A549 (cell line): ENCODE data around the gene CSTF2T. TPM values are rescaled to one million over a fixed set of nuclear protein-coding genes. Genes with fewer than 3 reads are reported as not detected.

ENCODE experiments used
- ATAC-seq, 2 experiments: fragments of 200-7000 bp in 1 of 2; fragments of >200 bp in 1 of 2; cut with Nextera tagmentation in 1 of 2; cut with Tn5 transposase in 1 of 2; 3 replicates each; pipeline versions ENCODE4 v1.8.0 to v1.9.1; 2018 to 2020; ENCODE audit warnings: mild to moderate bottlenecking in 1 of 2, moderate library complexity in 1 of 2
- CTCF ChIA-PET: fragments of 300-600 bp; sonication (Branson Sonifier 250); formaldehyde crosslinking; extraction: SDS; loops from one replicate; lab custom pipeline; 2021; ENCODE audit warnings: antibody characterized with exemption, inconsistent platforms; lab: Yijun Ruan, JAX
- POLR2A ChIA-PET: fragments of 350-600 bp; formaldehyde crosslinking; extraction: SDS; loops from one replicate; lab custom pipeline; 2021; ENCODE audit warnings: antibody characterized with exemption, inconsistent platforms; lab: Yijun Ruan, JAX
- DNase-seq, 2 experiments: peaks; one replicate each; pipeline versions ENCODE4 v3.0.0 to v3.0.0-alpha.2; 2011 to 2016; ENCODE audit warnings: low read depth in 1 of 2, low spot score in 1 of 2
- FAIRE-seq: peaks from 2 replicates; lab custom pipeline; 2011; peaks lifted over from hg19 to GRCh38; lab: Jason Lieb, UNC
- H3K27ac ChIP-seq, 2 experiments: fragments of >200 bp; sonication (Bioruptor Twin); formaldehyde crosslinking; 3 replicates each; pipeline ENCODE4 v1.5.1; 2016 to 2017
- H3K4me1 ChIP-seq: fragments of >200 bp; sonication (Bioruptor Twin); formaldehyde crosslinking; 3 replicates; pipeline ENCODE4 v1.6.1; 2016
- H3K4me2 ChIP-seq: fragments of >200 bp; sonication (Bioruptor Twin); formaldehyde crosslinking; 3 replicates; pipeline ENCODE4 v1.6.1; 2016
- H3K4me3 ChIP-seq: fragments of >200 bp; sonication (Bioruptor Twin); formaldehyde crosslinking; 3 replicates; pipeline ENCODE4 v1.5.1; 2016
- H3K9me3 ChIP-seq: fragments of >200 bp; sonication (Bioruptor Twin); formaldehyde crosslinking; 3 replicates; pipeline ENCODE4 v1.6.1; 2016
- BHLHE40 ChIP-seq: IDR thresholded peaks from 2 replicates; pipeline ENCODE4 v1.6.1; 2012; ENCODE audit warnings: low read depth, low read length, inconsistent platforms
- CBX2 ChIP-seq: fragments of 200-600 bp; sonication (generic); IDR thresholded peaks from 2 replicates; pipeline ENCODE4 v1.6.1; 2016; ENCODE audit warnings: low read depth, mild to moderate bottlenecking, borderline replicate concordance
- EHMT2 ChIP-seq: fragments of 200-600 bp; sonication (generic); IDR thresholded peaks from 2 replicates; pipeline ENCODE4 v1.6.1; 2016; ENCODE audit warnings: antibody characterized with exemption, low read depth, mild to moderate bottlenecking, moderate library complexity
- EP300 ChIP-seq, 2 experiments: fragments of >200 bp; sonication (Bioruptor Twin); formaldehyde crosslinking; IDR thresholded peaks; 2 replicates in 1 of 2; 3 replicates in 1 of 2; pipeline ENCODE4 v1.6.1; 2016 to 2017
- ESRRA ChIP-seq: fragments of 150-350 bp; IDR thresholded peaks from 2 replicates; pipeline ENCODE4 v1.6.1; 2014; ENCODE audit warnings: mild to moderate bottlenecking, low read length, borderline replicate concordance
- FOSB ChIP-seq: fragments of 250-450 bp; sonication (Bioruptor Pico); IDR thresholded peaks from 2 replicates; pipeline ENCODE4 v1.5.0; 2020; ENCODE audit warnings: mild to moderate bottlenecking, moderate library complexity
- FOXS1 ChIP-seq: fragments of 250-450 bp; sonication (Bioruptor Pico); IDR thresholded peaks from 2 replicates; pipeline ENCODE4 v1.5.0; 2020; ENCODE audit warnings: mild to moderate bottlenecking, moderate library complexity
- HDAC2 ChIP-seq: fragments of 200-600 bp; sonication (generic); IDR thresholded peaks from 2 replicates; pipeline ENCODE4 v1.6.1; 2016
- HEYL ChIP-seq: fragments of 250-450 bp; sonication (Bioruptor Pico); IDR thresholded peaks from 2 replicates; pipeline ENCODE4 v1.8.0; 2021; ENCODE audit warnings: mild to moderate bottlenecking, moderate library complexity
- KDM5A ChIP-seq: fragments of 200-600 bp; sonication (generic); IDR thresholded peaks from 2 replicates; pipeline ENCODE4 v1.6.1; 2016; ENCODE audit warnings: antibody characterized with exemption, mild to moderate bottlenecking
- NFE2L2 ChIP-seq: fragments of 150-350 bp; conservative IDR thresholded peaks from 2 replicates; pipeline ENCODE4 v1.6.1; 2014; ENCODE audit warnings: low read length
- NR3C1 ChIP-seq: fragments of >200 bp; sonication (Bioruptor Twin); formaldehyde crosslinking; IDR thresholded peaks from 3 replicates; pipeline ENCODE4 v1.6.1; 2017
- PHF8 ChIP-seq: fragments of 200-600 bp; sonication (generic); IDR thresholded peaks from 2 replicates; pipeline ENCODE4 v1.6.1; 2016; ENCODE audit warnings: low read depth, mild to moderate bottlenecking, antibody characterized with exemption, moderate library complexity, borderline replicate concordance
- POLR2AphosphoS2 ChIP-seq: conservative IDR thresholded peaks from 2 replicates; pipeline ENCODE4 v1.6.1; 2012; ENCODE audit warnings: low read length, improper control_type of control experiment, inconsistent platforms
- RFX5 ChIP-seq: fragments of 450-650 bp; IDR thresholded peaks from 2 replicates; pipeline ENCODE4 v1.7.1; 2014; ENCODE audit warnings: antibody characterized with exemption, mild to moderate bottlenecking, moderate library complexity
- RNF2 ChIP-seq: fragments of 200-600 bp; sonication (generic); IDR thresholded peaks from 2 replicates; pipeline ENCODE4 v1.6.1; 2016; ENCODE audit warnings: low read depth, mild to moderate bottlenecking, antibody characterized with exemption, moderate library complexity, borderline replicate concordance
- SREBF2 ChIP-seq: fragments of 450-650 bp; IDR thresholded peaks from 2 replicates; pipeline ENCODE4 v1.6.1; 2014; ENCODE audit warnings: mild to moderate bottlenecking, moderate library complexity
- TFCP2L1 ChIP-seq: fragments of 250-450 bp; sonication (Bioruptor Pico); IDR thresholded peaks from 2 replicates; pipeline ENCODE4 v1.5.0; 2021; ENCODE audit warnings: mild to moderate bottlenecking
- TP53 ChIP-seq: fragments of 250-450 bp; sonication (Bioruptor Pico); IDR thresholded peaks from 2 replicates; pipeline ENCODE4 v1.5.0; 2021; ENCODE audit warnings: mild to moderate bottlenecking, moderate library complexity
- ZNF302 ChIP-seq: fragments of 250-450 bp; sonication (Bioruptor Pico); IDR thresholded peaks from 2 replicates; pipeline ENCODE4 v1.9.0; 2021; ENCODE audit warnings: inconsistent platforms, mild to moderate bottlenecking, moderate library complexity
- WGBS: methylation state at CpG from one replicate; pipeline ENCODE4 v1.1.6; 2017; ENCODE audit errors: missing lambda C conversion rate; 5-methylcytosine and 5-hydroxymethylcytosine counted together
- polyA plus RNA-seq, 4 experiments: library from polyadenylated mRNA; depleted of rRNA in 3 of 4; stranded (reverse); fragments of >200 nt; fragmentation: RNase III in 1 of 4; extraction: RNeasy Plus Mini Kit Qiagen cat#74134 plus additional on column Dnase treatment in 1 of 4; gene quantifications; 2 replicates in 3 of 4; 3 replicates in 1 of 4; pipeline ENCODE4 v1.2.3, GENCODE V29; 2011 to 2017
- TF ChIP-seq, protein P1 (sequence below): fragments of 200-600 bp; sonication (generic); IDR thresholded peaks from 2 replicates; pipeline ENCODE4 v1.6.1; 2016; ENCODE audit warnings: antibody characterized with exemption, mild to moderate bottlenecking, moderate library complexity
- TF ChIP-seq, protein P2 (sequence below): fragments of 450-650 bp; IDR thresholded peaks from 2 replicates; pipeline ENCODE4 v1.6.1; 2014; ENCODE audit warnings: antibody characterized with exemption
- TF ChIP-seq, protein P3 (sequence below): IDR thresholded peaks from 2 replicates; pipeline ENCODE4 v1.6.1; 2012
- TF ChIP-seq, protein P4 (sequence below): fragments of >200 bp; sonication (Bioruptor Twin); formaldehyde crosslinking; IDR thresholded peaks from 2 replicates; pipeline ENCODE4 v1.6.1; 2016
- TF ChIP-seq, protein P5 (sequence below): fragments of 150-350 bp; IDR thresholded peaks from 2 replicates; pipeline ENCODE4 v1.6.1; 2014; ENCODE audit warnings: low read depth, mild to moderate bottlenecking, low read length
- TF ChIP-seq, protein P6 (sequence below): fragments of >200 bp; sonication (Bioruptor Twin); formaldehyde crosslinking; IDR thresholded peaks from 3 replicates; pipeline ENCODE4 v1.6.1; 2016

The CSTF2T gene
- polyA plus RNA-seq, 2 of the 4 experiments (the other 2 are of a cell fraction), result 9.4 to 18.2 TPM

DNA sequence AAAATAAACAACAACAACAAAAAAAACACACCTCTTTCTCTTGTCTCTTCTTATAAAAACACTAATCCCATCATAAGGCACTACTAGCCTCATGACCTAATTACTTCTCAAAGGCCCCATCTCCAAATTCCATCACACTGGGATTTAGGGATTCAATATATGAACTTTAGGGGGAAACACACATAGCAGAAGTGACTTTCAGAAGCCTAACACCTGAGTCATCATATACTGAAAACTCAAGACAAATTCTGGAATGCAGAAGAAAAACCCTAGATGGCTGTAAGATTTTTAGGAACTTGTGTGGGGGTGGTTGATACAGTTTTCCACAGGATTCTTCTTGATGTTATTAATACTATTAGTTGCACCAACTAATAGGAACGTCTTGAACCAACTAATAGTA, 33.7 kb upstream of the CSTF2T start:
- H3K4me3 ChIP-seq, result no peak overlapping the region
- ChIA-PET CTCF (no interaction called here), POLR2A (no interaction called here)
- no peak overlapping the region for H3K27ac ChIP-seq
- FAIRE-seq (no peak), DNase-seq (no peak), ATAC-seq (no peak)
- no peaks in the 10 kb centered on the region for H3K9me3 ChIP-seq
- 0 out of 2 replicates have a peak, but pooled peaks have one; percentile 19 for TF ChIP-seq PHF8
- TF ChIP-seq, protein P1, sequence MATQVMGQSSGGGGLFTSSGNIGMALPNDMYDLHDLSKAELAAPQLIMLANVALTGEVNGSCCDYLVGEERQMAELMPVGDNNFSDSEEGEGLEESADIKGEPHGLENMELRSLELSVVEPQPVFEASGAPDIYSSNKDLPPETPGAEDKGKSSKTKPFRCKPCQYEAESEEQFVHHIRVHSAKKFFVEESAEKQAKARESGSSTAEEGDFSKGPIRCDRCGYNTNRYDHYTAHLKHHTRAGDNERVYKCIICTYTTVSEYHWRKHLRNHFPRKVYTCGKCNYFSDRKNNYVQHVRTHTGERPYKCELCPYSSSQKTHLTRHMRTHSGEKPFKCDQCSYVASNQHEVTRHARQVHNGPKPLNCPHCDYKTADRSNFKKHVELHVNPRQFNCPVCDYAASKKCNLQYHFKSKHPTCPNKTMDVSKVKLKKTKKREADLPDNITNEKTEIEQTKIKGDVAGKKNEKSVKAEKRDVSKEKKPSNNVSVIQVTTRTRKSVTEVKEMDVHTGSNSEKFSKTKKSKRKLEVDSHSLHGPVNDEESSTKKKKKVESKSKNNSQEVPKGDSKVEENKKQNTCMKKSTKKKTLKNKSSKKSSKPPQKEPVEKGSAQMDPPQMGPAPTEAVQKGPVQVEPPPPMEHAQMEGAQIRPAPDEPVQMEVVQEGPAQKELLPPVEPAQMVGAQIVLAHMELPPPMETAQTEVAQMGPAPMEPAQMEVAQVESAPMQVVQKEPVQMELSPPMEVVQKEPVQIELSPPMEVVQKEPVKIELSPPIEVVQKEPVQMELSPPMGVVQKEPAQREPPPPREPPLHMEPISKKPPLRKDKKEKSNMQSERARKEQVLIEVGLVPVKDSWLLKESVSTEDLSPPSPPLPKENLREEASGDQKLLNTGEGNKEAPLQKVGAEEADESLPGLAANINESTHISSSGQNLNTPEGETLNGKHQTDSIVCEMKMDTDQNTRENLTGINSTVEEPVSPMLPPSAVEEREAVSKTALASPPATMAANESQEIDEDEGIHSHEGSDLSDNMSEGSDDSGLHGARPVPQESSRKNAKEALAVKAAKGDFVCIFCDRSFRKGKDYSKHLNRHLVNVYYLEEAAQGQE, result no peak
- H3K4me2 ChIP-seq, result no peak overlapping the region
- WGBS, result 2% methylated on average over 1 of the region's 1 CpG
- H3K4me1 ChIP-seq, result no peaks in the 10 kb centered on the region

DNA sequence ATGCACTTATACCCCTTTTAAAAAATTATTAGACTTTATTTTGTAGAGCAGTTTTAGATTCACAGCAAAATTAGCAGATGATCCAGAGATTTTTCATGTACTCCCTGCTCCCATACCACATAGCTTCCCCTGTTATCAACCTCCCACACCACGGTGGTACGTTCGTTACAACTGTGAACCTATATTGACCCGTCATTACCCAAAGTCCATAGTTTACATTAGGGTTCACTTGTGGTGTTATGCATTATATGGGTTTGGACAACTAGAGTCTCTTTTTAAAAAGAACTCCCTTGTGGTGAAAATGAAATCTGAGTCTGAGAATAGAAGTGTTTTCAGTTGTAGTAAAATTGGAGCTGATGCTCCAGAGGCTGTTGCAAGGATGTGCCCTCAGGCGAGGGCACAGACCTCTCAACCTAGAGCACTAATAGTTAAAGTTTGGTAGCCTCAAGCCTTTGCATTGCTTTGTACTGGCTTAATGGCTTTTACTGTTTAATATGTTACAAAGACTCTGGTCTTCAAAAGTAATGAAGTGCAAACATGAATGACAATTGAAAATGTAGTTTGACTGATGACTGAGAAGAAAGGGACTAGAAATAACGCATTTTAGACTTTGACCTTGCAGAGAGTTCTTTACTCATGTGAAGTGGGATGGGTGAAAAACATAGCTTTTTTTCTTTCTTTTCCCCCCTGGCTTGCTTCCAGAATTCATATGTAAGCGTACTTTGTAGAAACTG, 30.6 kb upstream of the CSTF2T start:
- Histone ChIP-seq H3K27ac (no peak overlapping the region), H3K4me3 (no peak overlapping the region), H3K4me1 (no peaks in the 10 kb centered on the region), H3K4me2 (no peak overlapping the region), H3K9me3 (no peaks in the 10 kb centered on the region)
- 46% methylated on average over 7 of the region's 7 CpGs for WGBS
- TF ChIP-seq, protein P2, sequence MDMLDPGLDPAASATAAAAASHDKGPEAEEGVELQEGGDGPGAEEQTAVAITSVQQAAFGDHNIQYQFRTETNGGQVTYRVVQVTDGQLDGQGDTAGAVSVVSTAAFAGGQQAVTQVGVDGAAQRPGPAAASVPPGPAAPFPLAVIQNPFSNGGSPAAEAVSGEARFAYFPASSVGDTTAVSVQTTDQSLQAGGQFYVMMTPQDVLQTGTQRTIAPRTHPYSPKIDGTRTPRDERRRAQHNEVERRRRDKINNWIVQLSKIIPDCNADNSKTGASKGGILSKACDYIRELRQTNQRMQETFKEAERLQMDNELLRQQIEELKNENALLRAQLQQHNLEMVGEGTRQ, result no peak
- TF ChIP-seq KDM5A (no peak), BHLHE40 (no peak), EP300 (IDR thresholded peaks at IDR 0.05) (no peak), HEYL (CRISPR knock-in tag) (no peak), ESRRA (no peak), RFX5 (no peak), TP53 (CRISPR knock-in tag) (no peak)
- FAIRE-seq, result no peak
- ChIA-PET POLR2A (no interaction called here), CTCF (no interaction called here)
- no peak for ATAC-seq
- DNase-seq, result no peak

DNA sequence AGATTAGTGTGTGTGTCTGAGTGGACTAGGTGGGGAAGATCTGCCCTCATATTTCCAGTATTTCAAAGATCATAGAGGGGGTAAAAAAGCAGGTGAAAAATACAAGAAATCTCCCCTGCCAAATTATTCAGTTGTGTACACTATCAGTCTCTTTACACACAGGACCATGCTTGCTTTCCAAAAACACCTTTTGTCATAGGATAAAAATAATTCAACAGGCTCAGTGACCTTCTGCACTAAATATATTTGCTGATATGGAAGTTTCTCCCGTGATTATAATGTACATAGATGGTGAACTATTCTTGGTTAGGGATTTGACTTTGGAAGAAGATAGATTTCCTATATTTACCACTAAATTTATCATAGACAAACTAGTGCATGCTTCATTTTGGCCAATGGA, 24.6 kb upstream of the CSTF2T start:
- POLR2A ChIA-PET, result no interaction called here
- FAIRE-seq (no peak), ATAC-seq (no peak), DNase-seq (no peak)
- no peaks in the 10 kb centered on the region for H3K4me1 ChIP-seq
- CTCF ChIA-PET, result interaction anchor here (1.2 kb wide), 1 partner anchor 18 kb away, joined by 4 read pairs; no protein-coding TSS in a partner anchor
- H3K27ac ChIP-seq, result no peak overlapping the region
- TF ChIP-seq EHMT2, result no peak
- TF ChIP-seq, protein P3, sequence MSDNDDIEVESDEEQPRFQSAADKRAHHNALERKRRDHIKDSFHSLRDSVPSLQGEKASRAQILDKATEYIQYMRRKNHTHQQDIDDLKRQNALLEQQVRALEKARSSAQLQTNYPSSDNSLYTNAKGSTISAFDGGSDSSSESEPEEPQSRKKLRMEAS, result no peak
- TF ChIP-seq, protein P4, sequence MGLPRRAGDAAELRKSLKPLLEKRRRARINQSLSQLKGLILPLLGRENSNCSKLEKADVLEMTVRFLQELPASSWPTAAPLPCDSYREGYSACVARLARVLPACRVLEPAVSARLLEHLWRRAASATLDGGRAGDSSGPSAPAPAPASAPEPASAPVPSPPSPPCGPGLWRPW, result no peak
- TF ChIP-seq, protein P5, sequence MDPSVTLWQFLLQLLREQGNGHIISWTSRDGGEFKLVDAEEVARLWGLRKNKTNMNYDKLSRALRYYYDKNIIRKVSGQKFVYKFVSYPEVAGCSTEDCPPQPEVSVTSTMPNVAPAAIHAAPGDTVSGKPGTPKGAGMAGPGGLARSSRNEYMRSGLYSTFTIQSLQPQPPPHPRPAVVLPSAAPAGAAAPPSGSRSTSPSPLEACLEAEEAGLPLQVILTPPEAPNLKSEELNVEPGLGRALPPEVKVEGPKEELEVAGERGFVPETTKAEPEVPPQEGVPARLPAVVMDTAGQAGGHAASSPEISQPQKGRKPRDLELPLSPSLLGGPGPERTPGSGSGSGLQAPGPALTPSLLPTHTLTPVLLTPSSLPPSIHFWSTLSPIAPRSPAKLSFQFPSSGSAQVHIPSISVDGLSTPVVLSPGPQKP, result no peak
- TF ChIP-seq HDAC2, result no peak
- no peak for TF ChIP-seq RNF2
- TF ChIP-seq HEYL (CRISPR knock-in tag), result no peak
- TF ChIP-seq ZNF302 (CRISPR knock-in tag), result no peak
- no peak for TF ChIP-seq NR3C1
- TF ChIP-seq TFCP2L1 (CRISPR knock-in tag), result no peak
- TF ChIP-seq, protein P6, sequence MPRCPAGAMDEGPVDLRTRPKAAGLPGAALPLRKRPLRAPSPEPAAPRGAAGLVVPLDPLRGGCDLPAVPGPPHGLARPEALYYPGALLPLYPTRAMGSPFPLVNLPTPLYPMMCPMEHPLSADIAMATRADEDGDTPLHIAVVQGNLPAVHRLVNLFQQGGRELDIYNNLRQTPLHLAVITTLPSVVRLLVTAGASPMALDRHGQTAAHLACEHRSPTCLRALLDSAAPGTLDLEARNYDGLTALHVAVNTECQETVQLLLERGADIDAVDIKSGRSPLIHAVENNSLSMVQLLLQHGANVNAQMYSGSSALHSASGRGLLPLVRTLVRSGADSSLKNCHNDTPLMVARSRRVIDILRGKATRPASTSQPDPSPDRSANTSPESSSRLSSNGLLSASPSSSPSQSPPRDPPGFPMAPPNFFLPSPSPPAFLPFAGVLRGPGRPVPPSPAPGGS, result no peak
- TF ChIP-seq FOXS1 (CRISPR knock-in tag), result no peak
- no peak for TF ChIP-seq KDM5A
- no peak for TF ChIP-seq FOSB
- TF ChIP-seq POLR2AphosphoS2, result no peak
- TF ChIP-seq CBX2, result no peak
- TF ChIP-seq NFE2L2, result no peak
- no peak for TF ChIP-seq SREBF2
- no peak for TF ChIP-seq PHF8
- no peak overlapping the region for H3K4me2 ChIP-seq
- 3% methylated on average over 1 of the region's 1 CpG for WGBS
- no peak overlapping the region for H3K4me3 ChIP-seq
- no peaks in the 10 kb centered on the region for H3K9me3 ChIP-seq
